CD4-positive, alpha-beta T cell treated with Interleukin-6 for 4 hours (primary cell): ENCODE results near the gene CNOT1.
"Not testable (repeated sequence)": the region's sequence is repeated elsewhere in the genome, so short reads cannot be mapped to it uniquely, and the experiment has no call there.

Experiments used
- DNase-seq: peaks from one replicate; pipeline ENCODE4 v3.0.0-alpha.2; 2020; ENCODE audit warnings: mixed read lengths

CNOT1 gene

DNA sequence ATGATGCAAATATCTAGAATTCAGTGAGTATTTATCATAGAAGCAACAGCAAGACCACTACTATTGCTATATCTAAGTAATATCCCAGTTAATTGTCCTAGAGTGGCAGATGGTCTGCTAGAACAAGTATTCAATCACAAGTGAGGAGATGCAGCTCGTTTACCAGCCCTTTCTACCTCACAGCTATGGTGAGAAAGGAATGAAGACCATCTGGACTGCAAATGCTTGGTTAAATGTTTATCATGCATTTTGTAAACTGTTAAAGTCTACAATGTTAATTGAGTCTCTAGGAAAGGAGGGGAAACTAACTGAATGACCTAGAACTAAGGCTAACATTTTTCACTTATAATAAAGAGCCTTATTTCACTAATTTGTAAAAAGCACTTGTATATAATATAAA is 52.5 kb downstream of the CNOT1 start:
- no peak for DNase-seq

DNA sequence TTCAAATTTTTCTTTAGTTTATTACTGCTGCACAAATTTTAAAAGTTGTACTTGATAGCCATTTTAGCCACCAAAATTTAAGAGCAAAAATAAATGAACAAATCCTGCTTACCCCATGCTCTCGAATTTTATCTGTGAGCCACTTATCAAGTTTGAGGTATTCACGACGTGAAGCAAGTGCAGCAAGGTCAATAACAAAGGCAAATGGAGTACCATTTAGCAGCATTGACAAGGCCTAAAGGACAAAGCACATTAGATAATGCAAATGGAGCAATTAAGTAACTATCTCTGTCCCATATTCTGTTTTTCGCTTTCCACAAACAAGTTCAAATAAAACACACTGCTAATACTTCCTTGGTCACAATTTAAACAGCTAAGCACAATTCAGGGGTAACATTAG is 54.7 kb downstream of the CNOT1 start:
- no peak for DNase-seq

DNA sequence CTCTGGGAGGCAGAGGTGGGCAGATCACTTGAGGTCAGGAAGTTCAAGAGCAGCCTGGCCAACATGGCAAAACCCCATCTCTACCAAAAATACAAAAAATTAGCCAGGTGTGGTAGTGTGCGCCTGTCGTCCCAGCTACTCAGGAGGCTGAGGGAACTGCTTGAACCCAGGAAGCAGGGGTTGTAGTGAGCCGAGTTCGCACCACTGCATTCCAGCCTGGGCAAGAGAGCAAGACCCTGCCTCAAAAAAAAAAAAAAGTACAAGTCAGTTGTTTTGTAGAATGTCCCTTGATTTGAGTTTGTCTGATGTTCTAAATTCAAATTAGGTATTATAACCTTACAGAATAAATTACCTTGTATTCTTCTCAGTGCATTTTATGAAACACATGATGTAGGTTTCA is 63.9 kb downstream of the CNOT1 start:
- not testable (repeated sequence) for DNase-seq

DNA sequence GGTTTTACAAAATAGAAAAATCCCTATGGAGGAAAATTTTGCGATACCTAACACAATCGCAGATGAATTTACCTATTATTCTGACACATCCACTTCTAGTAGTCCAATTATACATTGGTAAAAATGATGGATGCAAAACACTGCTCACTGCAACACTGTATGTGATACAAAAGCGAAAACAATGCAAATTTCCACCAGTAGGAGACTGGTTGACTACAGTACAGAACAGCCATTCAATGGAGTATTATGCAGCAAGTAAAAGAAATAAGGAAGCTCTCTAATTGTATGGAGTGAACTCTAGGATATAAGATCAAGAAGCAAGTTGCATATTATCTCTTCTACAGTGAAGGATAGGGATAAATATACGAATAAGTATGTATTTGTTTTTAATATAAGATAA is 65.9 kb downstream of the CNOT1 start:
- no peak for DNase-seq

DNA sequence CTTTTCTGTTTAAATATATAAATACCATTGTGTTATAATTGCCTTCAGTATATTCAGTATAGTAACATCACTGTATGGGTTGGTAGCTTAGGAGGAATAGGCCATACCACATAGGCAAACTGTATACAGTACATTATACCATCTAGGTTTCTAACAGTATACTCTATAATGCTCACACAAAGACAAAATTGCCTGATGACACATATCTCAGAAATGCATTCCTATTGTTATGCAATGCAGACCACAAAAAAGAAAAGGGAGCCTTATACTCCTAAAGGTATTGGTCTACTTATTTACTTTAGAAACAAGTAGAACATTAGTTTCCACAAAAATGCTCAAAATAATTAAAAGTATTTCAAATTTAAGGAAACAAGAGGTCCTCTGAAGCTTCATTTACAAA is 66.4 kb downstream of the CNOT1 start:
- no peak for DNase-seq

DNA sequence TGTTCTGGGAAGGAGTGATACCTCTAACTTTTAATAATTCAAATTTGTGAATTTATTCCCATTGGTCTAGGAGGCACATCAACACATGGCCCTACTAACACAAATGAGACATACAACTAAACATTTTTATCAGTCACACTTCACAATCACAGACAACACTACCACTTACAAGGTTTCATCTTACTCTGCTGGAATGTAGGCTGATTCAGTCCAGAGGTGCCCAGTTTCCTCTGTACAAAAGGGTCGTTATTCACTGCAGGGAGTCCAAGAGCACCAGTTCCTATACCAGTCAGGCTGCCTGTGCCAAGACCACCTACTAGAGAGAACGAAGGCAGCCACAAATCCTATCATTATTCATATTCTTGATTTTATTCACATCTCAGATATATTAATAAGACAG is 72.9 kb downstream of the CNOT1 start:
- DNase-seq = no peak

DNA sequence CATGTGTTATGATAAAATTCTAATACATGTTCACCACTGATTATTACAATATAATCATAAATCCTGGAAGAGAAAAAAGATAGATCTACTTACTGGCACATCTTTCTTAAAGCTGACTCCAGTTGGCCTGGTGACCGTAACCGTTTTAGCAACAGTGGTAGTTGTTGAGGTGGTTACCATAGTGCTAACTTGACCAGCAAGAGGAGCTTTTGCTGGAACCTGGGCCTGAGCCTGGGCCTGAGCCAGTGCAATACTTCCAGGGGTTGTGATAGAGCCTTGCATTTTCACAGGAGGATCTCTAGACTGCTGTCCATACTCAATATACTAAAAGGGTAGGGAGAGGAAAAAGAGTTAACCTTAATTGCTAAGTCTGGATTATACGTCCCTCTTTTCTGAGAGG is 78.1 kb downstream of the CNOT1 start:
- no peak for DNase-seq

DNA sequence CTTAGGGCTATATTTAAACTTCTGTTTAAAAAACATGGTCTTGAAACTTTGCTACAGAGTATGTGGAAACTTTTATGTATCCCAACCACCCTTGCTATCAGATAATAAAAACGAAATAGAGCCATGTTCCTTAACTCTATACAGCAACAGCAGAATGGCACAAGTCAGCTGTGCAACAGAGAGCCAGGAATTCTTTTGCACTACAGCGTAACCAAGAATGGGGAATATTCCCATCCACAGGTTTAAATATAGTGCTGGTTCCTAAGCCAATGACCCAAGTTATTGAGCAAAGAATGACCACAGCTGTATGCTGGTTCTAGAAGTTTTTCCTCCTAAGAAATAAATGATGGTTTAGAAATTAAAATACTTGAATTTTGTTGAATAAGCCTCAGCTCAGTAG is 81.2 kb downstream of the CNOT1 start:
- DNase-seq = no peak

DNA sequence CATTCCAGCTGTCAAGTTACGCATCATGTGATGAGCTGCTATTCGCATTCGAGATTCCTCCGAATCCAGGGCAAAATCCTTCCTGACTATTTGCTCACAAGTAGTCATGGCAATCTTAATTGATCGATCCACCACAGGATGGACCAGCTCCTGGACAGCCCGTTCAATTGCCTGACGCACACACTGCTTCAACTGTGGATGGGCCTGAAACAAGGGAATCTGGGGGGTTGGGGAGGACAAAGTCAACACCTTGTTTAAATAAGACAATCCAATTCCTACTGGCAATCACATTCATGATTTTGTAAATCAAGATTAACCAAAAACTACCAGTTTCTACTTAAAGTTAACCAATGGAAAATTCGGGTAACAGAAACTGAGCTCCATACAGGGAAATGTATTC is 85.9 kb downstream of the CNOT1 start:
- no peak for DNase-seq

DNA sequence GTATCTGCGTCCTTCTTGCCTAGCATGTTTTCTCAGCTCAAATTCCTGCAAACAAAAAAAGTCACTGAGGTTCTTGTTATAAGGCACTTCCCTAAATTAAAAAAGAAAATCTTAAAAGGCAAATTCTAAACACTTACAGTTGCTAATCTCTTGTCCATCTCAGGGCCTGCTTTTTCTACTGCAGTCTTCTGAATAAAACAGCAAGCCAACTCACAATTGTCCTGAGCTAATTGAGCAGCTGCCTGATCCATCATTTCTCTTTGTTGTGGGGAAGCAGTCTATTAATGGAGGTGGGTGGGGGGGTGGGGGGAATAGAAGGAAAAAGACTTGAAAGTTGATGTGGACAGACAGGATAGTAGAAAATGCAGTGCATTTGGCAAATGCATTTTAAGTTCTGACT is 87.3 kb downstream of the CNOT1 start:
- no peak for DNase-seq

DNA sequence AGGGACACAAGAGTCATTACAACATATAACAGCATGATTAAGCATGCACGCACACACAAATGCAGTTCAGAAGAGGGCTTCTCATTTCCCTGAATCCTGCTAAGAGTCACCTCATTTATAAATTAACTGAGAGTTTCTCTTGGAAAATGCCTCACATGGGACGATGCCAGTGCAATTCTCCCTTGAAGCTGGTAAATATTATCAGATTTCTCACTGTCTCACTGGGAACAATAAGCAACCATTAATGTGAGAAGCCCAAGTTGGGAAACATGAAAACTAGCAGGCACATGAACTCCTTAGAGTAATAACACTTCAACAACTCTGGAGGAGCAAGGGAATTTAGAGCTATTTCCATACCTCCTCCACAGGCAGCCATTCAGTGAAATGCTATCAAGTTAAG is 87.9 kb downstream of the CNOT1 start:
- DNase-seq = no peak

DNA sequence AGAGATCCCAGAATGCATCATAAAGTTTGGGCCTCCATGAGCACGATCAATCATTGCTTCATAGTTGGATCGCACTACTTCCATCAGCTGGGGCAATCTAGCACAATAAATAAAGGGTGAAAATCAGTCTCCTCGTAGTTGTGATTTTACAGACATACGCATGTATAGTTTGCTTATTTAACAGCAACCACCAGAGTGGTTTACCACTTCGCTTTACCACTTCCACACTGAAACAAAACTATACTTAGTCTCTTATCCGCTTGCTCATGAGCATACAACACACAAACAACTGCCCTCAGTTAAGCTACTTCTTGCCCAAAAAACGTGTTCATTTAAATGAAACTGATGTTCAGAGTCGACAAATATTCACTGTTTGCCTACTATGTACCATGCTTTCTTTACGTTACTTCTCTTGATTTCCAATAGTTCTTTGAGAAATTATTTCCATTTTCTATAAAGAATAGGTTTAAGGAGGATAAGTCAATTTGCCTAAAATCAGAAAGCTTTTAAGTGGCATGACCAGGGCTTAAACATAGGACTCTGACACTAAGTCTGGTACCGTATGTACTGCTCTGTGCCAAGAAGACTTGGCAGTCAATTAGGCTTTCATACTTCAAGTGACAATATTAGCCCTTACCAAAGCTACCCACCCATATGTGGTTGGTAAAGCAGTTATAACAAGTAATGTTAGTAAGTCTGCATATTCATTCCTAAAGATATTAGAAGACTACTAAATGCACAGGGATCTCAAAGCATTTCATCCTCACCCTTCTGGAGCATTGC is 92.3 kb downstream of the CNOT1 start:
- DNase-seq = no peak

DNA sequence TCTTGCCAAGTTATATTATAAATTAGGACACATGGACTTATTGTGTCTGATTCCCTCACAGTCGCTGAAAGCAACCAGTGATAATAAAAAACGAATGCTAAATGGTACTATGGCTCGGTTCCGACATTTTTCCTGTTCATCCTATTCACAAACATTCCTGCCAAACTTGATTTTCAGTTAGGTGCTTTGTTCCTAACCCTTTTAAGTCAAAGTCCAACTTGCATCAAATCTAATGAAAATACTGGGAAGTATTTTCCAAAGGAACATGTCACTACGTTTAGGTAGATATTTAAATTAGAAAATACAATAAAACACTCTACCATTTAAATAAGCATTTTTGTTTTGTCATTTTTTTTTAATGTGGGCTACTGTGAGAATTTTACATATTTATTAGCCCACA is 93.3 kb downstream of the CNOT1 start:
- DNase-seq = no peak

DNA sequence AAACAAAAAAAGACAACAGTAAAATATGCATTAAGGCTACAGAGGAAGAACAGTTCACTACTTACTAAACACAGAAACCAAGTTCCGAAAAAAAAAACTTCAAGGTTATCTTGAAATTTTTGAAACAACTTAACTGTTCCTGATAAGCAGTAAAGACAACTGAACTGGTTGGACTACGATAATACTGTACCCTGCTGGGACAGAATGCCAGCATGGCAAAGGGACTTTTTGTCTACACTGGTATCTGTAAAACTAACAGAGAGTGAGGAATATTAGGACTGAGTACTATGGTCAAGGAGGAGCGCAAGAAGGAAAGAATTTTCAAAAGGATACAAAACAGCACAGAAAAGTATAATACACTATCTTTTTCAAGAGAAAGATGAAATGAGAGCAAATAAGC is 94.5 kb downstream of the CNOT1 start:
- no peak for DNase-seq

DNA sequence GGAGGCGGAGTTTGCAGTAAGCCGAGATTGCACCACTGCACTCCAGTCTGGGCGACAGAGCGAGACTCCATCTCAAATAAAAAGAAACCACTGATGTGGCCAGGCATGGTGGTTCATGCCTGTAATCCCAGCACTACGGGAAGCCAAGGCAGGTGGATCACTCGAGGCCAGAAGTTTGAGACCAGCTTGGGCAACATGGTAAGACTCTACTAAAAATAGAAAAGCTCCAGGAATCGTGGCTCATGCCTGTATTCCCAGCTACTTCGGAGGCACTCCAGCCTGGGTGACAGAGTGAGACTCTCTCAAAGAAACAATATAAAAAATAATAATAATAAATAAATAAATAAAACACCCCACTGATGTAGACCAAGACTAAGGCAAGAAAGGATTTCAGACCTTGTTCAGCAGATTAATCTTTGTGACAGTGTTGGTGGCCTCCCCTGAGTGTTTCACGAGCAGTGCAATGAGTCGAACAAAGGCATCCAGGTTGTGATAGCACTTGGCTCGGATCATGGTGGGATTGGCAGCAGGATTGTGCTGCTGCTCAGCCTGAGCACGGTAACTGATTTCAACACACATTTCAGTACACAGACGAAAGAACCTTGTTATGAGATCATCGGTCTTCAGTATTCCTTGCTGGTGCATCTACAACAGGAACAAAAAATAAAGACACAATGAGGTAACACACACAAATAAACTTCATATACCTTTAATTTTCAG is 95.7 kb downstream of the CNOT1 start:
- no peak for DNase-seq

DNA sequence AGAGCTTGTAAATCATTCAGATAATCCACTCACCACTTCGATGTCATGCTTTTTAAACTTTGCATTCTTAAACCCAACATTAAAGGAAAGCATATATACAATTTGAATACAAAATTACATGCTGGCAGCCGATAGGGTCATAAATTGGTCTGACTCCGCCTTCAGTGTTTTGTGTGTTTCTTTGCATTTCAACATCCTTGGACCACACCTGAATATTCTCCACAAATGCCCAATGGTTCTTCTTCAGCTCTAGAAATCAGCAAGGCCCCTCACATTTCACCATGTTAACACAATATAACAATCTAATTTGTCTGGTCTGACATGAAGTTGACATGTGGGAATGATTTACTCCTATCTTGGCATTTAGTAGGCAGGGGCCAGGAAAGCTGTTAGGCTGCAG is 97.2 kb downstream of the CNOT1 start:
- DNase-seq = no peak

DNA sequence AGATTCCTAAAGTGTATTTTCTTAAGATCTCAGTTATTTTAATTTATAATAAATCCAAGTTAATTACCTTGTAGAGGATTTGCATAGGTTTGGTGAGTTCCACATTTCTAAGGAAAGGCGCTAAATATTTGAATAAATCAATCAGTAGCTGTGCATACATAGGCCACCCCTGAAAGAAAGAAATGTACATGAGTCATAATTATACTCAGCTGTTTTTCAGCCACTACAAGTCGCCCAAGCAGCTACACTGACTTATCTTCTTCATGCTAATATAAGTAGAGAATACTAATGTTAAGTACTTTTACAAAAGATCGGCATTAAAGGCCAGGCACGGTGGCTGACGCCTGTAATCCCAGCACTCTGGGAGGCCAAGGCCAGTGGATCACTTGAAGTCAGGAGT is 99.4 kb downstream of the CNOT1 start:
- no peak for DNase-seq

DNA sequence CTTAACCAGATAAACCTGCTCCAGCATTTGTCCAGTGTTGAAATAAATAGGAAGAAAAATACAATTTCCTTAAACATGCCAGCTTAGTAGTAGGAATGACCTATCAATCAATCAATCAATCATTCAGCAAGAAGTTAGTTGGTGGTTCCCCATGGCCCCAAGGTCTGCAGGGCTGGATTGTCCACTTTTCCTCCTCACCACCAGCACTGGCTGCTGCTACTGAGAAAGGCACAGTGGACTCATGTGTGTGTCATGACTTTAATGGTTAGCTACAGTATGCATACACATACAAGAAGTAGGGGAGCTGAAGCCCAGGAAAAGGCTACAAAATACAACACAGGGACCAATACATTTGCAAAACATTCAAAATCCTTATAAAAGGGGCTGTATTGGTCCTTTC is 109.9 kb downstream of the CNOT1 start:
- DNase-seq = no peak

DNA sequence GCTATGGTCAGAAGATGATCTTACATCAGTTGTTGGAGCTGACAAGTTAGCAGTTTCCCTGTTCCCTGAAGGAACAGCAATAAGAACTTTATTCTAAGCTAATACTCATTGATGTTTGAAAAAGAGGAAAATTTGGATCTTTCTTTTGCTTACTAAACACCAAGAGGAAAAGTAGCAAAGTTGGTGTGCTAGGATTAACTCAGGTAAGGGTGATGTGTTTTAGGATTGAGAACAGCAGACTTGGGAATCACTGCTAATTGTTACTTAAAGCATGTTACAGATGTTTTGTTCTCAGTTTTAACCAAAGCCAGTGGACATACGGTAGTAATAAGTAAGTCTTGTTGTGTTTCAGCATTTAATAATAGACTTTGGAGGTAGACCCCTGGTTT is 110.7 kb downstream of the CNOT1 start:
- DNase-seq = no peak

DNA sequence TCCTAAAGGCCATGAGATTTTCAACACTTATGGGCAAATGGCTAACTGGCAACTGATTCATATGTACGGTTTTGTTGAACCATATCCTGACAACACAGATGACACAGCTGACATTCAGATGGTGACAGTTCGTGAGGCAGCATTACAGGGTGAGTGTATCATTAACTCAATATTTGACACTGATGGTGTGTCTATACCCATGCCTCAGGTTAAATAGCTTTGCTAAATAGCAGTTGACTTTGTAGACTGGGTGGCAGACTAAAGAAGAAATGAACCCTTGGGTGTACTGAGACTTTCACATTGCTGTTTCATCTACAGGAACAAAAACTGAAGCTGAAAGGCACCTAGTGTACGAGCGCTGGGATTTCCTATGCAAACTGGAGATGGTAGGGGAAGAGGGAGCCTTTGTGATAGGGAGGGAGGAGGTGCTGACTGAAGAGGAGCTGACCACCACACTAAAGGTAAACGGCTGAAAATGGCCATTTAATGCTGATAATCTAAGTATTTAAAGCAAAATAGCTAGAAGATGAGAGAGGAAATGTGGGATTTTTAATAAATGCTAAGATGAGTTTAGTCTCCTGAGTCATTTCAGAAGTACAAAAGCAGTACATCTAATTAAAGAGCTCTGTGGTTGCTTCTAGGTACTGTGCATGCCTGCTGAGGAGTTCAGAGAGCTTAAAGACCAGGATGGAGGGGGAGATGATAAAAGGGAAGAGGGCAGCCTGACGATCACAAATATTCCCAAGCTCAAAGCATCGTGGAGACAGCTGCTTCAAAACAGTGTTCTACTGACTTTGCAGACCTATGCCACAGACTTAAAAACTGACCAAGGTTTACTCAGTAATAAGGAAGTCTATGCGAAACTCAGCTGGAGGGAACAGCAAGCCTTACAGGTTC is 111.3 kb downstream of the CNOT1 start:
- no peak for DNase-seq

DNA sequence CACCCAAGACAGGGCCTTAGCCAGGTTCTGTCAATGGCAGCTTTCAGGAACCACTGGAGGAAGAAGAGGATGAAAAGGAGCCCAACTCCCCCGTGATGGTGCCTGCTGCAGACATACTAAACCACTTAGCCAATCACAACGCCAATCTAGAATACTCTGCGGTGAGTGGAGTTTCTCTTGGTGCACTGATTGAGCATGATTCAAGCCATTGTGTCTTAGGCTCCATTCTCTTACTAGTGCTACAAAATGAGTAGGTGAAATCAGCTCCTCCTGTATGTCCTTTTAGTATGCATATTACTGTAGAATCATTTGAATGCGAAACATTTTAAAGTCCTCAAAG is 112.9 kb downstream of the CNOT1 start:
- no peak for DNase-seq

DNA sequence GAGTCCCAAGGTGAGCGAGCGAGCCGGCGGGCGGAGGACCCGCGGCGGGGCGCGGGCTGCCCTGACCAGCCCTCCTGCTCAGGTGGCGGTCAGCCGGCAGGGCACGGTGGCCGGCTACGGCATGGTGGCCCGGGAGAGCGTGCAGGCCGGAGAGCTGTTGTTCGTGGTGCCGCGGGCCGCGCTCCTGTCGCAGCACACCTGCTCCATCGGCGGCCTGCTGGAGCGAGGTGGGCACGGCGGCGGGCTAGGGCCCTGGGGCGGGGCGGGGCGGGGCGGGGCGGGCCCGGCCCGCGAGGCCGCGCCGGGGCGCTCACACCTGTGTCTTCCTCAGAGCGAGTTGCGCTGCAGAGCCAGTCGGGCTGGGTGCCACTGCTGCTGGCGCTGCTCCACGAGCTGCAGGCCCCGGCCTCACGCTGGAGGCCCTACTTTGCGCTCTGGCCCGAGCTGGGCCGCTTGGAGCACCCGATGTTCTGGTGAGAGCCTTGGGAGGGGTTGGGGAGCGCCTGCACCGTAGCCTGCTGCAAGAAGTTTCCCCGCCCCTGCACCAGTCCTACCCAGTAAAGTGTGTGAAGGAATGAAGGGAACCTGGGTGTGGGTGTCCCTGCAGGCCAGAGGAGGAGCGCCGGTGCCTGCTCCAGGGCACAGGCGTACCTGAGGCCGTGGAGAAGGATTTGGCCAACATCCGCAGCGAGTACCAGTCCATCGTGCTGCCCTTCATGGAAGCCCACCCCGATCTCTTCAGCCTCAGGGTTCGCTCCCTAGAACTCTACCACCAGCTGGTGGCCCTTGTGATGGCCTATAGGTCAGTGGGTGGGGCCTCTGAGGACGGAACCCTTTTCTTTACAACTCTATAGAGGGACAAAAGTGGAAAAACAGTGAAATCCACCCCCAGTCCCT is 113.5 kb downstream of the CNOT1 start:
- DNase-seq = peak; percentile 64
